ENCODE data around the gene EPHB2.
"Not testable (repeated sequence)": the region's sequence is repeated elsewhere in the genome, so short reads cannot be mapped to it uniquely, and the experiment has no call there.

EPHB2 gene

GRCh38 chr1:22710701-22711049 is at the start of gene EPHB2:
Gene EPHB2, plus strand, starts transcription at chr1:22710839. Its CDS starts 144 bp downstream, at chr1:22710983.
- no peak for TF ChIP-seq CTCF (IDR thresholded peaks at IDR 0.05; ENCODE audit: extremely low read depth, insufficient read depth, missing control alignments)
- peak; percentile 72 for DNase-seq (ENCODE audit: low spot score)
- in situ Hi-C loops (cut with MboI; ENCODE audit: low pct_unique_long_range_greater_than_20kb, low sequenced_read_pairs, unreplicated experiment) = loop anchor here (25.0 kb wide), 1 partner anchor 177 kb away; no protein-coding TSS in a partner anchor

DNA sequence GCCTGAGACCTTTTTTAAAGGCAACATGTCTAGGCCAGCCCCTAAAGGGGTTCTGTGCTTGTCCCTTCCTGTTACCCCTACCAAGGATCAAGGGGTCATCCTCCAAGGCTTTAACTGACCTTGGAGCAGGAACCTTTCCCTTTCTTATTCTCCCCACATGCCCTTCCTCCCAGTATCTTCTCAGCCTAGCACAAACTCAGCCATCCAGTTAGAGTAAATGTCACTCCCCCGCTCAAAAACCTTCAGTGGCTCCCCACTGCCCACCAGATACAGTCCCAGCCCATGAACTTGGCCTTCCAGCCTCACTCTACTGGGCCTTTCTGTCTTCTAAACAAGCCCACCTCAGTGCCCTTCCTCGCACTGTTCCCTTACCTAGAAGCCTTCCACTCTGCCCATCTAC is 48.8 kb upstream of the EPHB2 start:
- DNase-seq (ENCODE audit: low spot score) = no peak
- in situ Hi-C loops (cut with MboI; ENCODE audit: low pct_unique_long_range_greater_than_20kb, low sequenced_read_pairs, unreplicated experiment) = no loop called here
- no peak for TF ChIP-seq CTCF (IDR thresholded peaks at IDR 0.05; ENCODE audit: extremely low read depth, insufficient read depth, missing control alignments)

- DNase-seq (ENCODE audit: low spot score) = peak; percentile 44
- TF ChIP-seq CTCF (IDR thresholded peaks at IDR 0.05; ENCODE audit: extremely low read depth, insufficient read depth, missing control alignments) = no peak
- in situ Hi-C loops (cut with MboI; ENCODE audit: low pct_unique_long_range_greater_than_20kb, low sequenced_read_pairs, unreplicated experiment) = no loop called here
These were observed 48.3 kb upstream of the EPHB2 start for GRCh38 chr1:22662318-22662717.

GRCh38 chr1:22662986-22663408 is 47.6 kb upstream of the EPHB2 start:
- DNase-seq (ENCODE audit: low spot score) = no peak
- no peak for TF ChIP-seq CTCF (IDR thresholded peaks at IDR 0.05; ENCODE audit: extremely low read depth, insufficient read depth, missing control alignments)
- in situ Hi-C loops (cut with MboI; ENCODE audit: low pct_unique_long_range_greater_than_20kb, low sequenced_read_pairs, unreplicated experiment) = no loop called here

GRCh38 chr1:22665752-22666151 is 44.9 kb upstream of the EPHB2 start:
- no peak for DNase-seq (ENCODE audit: low spot score)
- in situ Hi-C loops (cut with MboI; ENCODE audit: low pct_unique_long_range_greater_than_20kb, low sequenced_read_pairs, unreplicated experiment) = no loop called here
- no peak for TF ChIP-seq CTCF (IDR thresholded peaks at IDR 0.05; ENCODE audit: extremely low read depth, insufficient read depth, missing control alignments)

GRCh38 chr1:22666412-22666811 is 44.2 kb upstream of the EPHB2 start:
- no peak for TF ChIP-seq CTCF (IDR thresholded peaks at IDR 0.05; ENCODE audit: extremely low read depth, insufficient read depth, missing control alignments)
- in situ Hi-C loops (cut with MboI; ENCODE audit: low pct_unique_long_range_greater_than_20kb, low sequenced_read_pairs, unreplicated experiment) = no loop called here
- DNase-seq (ENCODE audit: low spot score) = no peak

DNA sequence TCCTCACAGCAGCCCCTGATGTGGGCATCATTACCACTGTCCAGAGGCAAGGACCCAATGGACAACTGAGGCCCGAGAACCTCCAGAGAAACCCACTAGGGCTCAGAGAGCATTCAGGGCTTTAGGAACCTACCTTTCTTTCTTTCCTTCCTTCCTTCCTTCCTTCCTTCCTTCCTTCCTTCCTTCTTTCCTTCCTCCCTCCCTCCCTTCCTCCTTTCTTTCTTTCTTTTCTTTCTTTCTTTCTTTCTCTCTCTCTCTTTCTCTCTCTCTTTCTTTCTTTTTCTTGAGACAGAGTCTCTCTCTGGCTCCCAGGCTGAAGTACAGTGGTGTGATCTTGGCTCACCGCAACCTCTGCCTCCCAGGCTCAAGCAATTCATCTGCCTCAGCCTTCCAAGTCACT is 41.8 kb upstream of the EPHB2 start:
- in situ Hi-C loops (cut with MboI; ENCODE audit: low pct_unique_long_range_greater_than_20kb, low sequenced_read_pairs, unreplicated experiment); DNase-seq (ENCODE audit: low spot score): not testable (repeated sequence)
